ENCODE measurements around the gene NODAL. TPM values are rescaled to one million over a fixed set of nuclear protein-coding genes. Genes with fewer than 3 reads are reported as not detected.
A peak's percentile ranks its signal among the peaks of the same experiment; 100 is the strongest.

The NODAL gene
- total and polyA plus RNA-seq, 2 experiments from 2014 or later: 11.2 to 28.4 TPM

DNA sequence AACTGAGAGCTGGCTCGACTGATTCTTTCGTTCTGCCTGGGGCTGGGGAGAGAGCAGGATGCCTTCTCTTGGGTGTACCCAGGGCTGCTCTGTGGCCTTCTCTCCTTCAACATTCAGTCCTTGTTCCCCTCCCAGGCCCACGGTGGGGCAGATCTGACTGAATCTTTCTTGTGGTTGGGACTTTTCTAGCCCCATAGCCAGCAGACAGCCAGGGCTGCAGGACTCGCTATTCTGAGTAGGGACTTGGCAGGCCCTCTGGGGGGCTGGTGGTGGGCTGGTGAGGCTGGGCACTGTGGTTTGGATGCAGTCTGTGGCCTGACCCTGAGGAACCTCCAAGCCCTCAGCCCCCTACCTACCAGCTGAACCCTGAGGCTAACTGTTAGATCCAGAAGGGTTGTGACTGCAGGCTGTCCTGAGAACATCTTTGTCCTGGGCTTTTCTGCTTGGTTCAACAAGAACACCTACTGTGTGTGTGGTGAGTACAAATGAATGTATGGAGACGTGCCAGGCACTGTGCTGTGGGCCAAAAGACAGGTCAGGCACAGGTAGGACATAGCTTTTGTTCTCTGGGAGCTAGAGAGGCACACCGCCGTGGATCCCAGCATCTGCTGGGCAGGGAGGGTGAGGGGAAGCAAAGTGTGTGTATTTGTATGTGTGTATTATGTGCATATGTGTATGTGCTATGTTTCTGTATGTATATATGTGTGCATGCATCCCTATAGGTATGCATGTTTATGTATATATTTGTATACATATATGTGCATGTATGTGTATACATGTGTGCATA is 35.0 kb upstream of the NODAL start:
- Histone ChIP-seq H3K36me3 (ENCODE audit: insufficient read depth) (no peaks in the 10 kb centered on the region), H3K4me3 (no peak overlapping the region), H3K27ac (ENCODE audit: low read depth) (no peak overlapping the region), H3K79me2 (replicated peaks; ENCODE audit: insufficient read depth) (peaks cover 25% of the 10 kb centered on the region), H3K4me1 (ENCODE audit: insufficient read depth) (peaks cover 28% of the 10 kb centered on the region), H3F3A (replicated peaks; ENCODE audit: low read depth) (peaks cover 10% of the 10 kb centered on the region; the same call in 1 of the 2 replicates), H3K27me3 (ENCODE audit: insufficient read depth) (0 out of 2 replicates have a peak, but pooled peaks cover 3% of the 10 kb centered on the region), H3K4me2 (no peak overlapping the region), H2AFZ (no peak overlapping the region), H3K9me2 (ENCODE audit: insufficient read depth) (no peaks in the 10 kb centered on the region), H4K20me1 (replicated peaks; ENCODE audit: insufficient read depth) (no peaks in the 10 kb centered on the region; the same call in 1 of the 2 replicates)
- Mint-ChIP-seq H3K9me3 (no peaks in the 10 kb centered on the region), H3K27me3 (ENCODE audit: insufficient read depth, low read depth, poor library complexity) (peaks cover 26% of the 10 kb centered on the region), H3K4me1 (peaks cover 31% of the 10 kb centered on the region), H3K4me3 (peak overlapping the region; percentile 80; the same call in 1 of the 3 replicates), H3K27ac (no peak overlapping the region), H3K36me3 (ENCODE audit: low read depth) (no peaks in the 10 kb centered on the region)
- no peak for DNase-seq (ENCODE audit: low spot score)
- no peak for TF ChIP-seq EZH2 (IDR thresholded peaks at IDR 0.05; ENCODE audit: low read depth, unreplicated experiment)
- TF ChIP-seq ZNF114 (CRISPR knock-in tag; IDR thresholded peaks at IDR 0.05): no peak
- no peak for TF ChIP-seq CREB1 (CRISPR knock-in tag; IDR thresholded peaks at IDR 0.05; ENCODE audit: low read depth)
- no peak for TF ChIP-seq EZH2phosphoT487 (IDR thresholded peaks at IDR 0.05; ENCODE audit: unreplicated experiment)
- TF ChIP-seq, protein P1, sequence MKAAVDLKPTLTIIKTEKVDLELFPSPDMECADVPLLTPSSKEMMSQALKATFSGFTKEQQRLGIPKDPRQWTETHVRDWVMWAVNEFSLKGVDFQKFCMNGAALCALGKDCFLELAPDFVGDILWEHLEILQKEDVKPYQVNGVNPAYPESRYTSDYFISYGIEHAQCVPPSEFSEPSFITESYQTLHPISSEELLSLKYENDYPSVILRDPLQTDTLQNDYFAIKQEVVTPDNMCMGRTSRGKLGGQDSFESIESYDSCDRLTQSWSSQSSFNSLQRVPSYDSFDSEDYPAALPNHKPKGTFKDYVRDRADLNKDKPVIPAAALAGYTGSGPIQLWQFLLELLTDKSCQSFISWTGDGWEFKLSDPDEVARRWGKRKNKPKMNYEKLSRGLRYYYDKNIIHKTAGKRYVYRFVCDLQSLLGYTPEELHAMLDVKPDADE (IDR thresholded peaks at IDR 0.05): no peak
- TF ChIP-seq, protein P2, sequence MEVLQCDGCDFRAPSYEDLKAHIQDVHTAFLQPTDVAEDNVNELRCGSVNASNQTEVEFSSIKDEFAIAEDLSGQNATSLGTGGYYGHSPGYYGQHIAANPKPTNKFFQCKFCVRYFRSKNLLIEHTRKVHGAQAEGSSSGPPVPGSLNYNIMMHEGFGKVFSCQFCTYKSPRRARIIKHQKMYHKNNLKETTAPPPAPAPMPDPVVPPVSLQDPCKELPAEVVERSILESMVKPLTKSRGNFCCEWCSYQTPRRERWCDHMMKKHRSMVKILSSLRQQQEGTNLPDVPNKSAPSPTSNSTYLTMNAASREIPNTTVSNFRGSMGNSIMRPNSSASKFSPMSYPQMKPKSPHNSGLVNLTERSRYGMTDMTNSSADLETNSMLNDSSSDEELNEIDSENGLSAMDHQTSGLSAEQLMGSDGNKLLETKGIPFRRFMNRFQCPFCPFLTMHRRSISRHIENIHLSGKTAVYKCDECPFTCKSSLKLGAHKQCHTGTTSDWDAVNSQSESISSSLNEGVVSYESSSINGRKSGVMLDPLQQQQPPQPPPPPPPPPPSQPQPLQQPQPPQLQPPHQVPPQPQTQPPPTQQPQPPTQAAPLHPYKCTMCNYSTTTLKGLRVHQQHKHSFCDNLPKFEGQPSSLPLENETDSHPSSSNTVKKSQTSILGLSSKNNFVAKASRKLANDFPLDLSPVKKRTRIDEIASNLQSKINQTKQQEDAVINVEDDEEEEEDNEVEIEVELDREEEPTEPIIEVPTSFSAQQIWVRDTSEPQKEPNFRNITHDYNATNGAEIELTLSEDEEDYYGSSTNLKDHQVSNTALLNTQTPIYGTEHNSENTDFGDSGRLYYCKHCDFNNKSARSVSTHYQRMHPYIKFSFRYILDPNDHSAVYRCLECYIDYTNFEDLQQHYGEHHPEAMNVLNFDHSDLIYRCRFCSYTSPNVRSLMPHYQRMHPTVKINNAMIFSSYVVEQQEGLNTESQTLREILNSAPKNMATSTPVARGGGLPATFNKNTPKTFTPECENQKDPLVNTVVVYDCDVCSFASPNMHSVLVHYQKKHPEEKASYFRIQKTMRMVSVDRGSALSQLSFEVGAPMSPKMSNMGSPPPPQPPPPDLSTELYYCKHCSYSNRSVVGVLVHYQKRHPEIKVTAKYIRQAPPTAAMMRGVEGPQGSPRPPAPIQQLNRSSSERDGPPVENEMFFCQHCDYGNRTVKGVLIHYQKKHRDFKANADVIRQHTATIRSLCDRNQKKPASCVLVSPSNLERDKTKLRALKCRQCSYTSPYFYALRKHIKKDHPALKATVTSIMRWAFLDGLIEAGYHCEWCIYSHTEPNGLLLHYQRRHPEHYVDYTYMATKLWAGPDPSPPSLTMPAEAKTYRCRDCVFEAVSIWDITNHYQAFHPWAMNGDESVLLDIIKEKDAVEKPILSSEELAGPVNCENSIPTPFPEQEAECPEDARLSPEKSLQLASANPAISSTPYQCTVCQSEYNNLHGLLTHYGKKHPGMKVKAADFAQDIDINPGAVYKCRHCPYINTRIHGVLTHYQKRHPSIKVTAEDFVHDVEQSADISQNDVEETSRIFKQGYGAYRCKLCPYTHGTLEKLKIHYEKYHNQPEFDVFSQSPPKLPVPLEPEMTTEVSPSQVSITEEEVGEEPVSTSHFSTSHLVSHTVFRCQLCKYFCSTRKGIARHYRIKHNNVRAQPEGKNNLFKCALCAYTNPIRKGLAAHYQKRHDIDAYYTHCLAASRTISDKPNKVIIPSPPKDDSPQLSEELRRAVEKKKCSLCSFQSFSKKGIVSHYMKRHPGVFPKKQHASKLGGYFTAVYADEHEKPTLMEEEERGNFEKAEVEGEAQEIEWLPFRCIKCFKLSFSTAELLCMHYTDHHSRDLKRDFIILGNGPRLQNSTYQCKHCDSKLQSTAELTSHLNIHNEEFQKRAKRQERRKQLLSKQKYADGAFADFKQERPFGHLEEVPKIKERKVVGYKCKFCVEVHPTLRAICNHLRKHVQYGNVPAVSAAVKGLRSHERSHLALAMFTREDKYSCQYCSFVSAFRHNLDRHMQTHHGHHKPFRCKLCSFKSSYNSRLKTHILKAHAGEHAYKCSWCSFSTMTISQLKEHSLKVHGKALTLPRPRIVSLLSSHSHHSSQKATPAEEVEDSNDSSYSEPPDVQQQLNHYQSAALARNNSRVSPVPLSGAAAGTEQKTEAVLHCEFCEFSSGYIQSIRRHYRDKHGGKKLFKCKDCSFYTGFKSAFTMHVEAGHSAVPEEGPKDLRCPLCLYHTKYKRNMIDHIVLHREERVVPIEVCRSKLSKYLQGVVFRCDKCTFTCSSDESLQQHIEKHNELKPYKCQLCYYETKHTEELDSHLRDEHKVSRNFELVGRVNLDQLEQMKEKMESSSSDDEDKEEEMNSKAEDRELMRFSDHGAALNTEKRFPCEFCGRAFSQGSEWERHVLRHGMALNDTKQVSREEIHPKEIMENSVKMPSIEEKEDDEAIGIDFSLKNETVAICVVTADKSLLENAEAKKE (CRISPR knock-in tag; IDR thresholded peaks at IDR 0.05): no peak
- no peak for TF ChIP-seq ZNF331 (CRISPR knock-in tag; IDR thresholded peaks at IDR 0.05; ENCODE audit: low read depth)
- TF ChIP-seq, protein P3, sequence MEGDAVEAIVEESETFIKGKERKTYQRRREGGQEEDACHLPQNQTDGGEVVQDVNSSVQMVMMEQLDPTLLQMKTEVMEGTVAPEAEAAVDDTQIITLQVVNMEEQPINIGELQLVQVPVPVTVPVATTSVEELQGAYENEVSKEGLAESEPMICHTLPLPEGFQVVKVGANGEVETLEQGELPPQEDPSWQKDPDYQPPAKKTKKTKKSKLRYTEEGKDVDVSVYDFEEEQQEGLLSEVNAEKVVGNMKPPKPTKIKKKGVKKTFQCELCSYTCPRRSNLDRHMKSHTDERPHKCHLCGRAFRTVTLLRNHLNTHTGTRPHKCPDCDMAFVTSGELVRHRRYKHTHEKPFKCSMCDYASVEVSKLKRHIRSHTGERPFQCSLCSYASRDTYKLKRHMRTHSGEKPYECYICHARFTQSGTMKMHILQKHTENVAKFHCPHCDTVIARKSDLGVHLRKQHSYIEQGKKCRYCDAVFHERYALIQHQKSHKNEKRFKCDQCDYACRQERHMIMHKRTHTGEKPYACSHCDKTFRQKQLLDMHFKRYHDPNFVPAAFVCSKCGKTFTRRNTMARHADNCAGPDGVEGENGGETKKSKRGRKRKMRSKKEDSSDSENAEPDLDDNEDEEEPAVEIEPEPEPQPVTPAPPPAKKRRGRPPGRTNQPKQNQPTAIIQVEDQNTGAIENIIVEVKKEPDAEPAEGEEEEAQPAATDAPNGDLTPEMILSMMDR (conservative IDR thresholded peaks at IDR 0.05; ENCODE audit: low read depth in 2 of 2): no peak
- ATAC-seq: no peak

Data from GM23338 (cell line).